ENCODE results near the gene EMX2. TPM values are rescaled to one million over a fixed set of nuclear protein-coding genes. Genes with fewer than 3 reads are reported as not detected.

EMX2 gene
- 1 to 10 TPM; 2.7 to 7.0 (median 4.7) TPM for total RNA-seq

DNA sequence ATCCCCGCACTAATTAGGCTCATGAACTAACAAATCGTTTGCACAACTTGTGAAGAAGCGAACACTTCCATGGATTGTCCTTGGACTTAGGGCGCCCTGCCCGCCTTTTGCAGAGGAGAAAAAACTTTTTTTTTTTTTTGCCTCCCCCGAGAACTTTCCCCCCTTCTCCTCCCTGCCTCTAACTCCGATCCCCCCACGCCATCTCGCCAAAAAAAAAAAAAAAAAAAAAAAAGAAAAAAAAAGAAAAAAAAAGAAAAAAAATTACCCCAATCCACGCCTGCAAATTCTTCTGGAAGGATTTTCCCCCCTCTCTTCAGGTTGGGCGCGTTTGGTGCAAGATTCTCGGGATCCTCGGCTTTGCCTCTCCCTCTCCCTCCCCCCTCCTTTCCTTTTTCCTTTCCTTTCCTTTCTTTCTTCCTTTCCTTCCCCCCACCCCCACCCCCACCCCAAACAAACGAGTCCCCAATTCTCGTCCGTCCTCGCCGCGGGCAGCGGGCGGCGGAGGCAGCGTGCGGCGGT lies at the start of gene EMX2:
Gene EMX2 (plus strand): TSS at position 41 of the 519 bp plus-strand sequence. CDS start 522 bp downstream, outside the sequence.
- TF ChIP-seq, protein P1, sequence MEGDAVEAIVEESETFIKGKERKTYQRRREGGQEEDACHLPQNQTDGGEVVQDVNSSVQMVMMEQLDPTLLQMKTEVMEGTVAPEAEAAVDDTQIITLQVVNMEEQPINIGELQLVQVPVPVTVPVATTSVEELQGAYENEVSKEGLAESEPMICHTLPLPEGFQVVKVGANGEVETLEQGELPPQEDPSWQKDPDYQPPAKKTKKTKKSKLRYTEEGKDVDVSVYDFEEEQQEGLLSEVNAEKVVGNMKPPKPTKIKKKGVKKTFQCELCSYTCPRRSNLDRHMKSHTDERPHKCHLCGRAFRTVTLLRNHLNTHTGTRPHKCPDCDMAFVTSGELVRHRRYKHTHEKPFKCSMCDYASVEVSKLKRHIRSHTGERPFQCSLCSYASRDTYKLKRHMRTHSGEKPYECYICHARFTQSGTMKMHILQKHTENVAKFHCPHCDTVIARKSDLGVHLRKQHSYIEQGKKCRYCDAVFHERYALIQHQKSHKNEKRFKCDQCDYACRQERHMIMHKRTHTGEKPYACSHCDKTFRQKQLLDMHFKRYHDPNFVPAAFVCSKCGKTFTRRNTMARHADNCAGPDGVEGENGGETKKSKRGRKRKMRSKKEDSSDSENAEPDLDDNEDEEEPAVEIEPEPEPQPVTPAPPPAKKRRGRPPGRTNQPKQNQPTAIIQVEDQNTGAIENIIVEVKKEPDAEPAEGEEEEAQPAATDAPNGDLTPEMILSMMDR (IDR thresholded peaks at IDR 0.05; ENCODE audit: low read depth), result no peak

DNA sequence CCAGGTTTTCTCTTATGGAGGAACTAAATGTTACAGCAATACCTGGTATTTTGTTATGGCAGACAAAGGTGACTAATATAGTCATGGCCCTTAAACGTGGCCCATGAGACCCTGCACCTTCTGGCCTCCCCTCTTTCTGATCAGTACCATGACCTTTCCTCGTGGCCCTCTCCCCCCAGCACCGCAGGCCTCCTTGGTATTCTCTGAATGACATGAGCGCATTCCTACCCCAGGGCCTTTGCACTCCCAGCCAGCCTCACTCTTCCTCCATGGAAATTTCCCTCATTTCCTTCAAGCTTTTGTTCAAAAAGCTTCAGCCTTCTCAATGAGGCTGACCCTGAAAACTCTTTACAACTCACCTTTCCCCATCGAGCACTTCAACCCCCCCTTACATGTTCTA lies 46.5 kb upstream of the EMX2 start:
- TF ChIP-seq, protein P1 (IDR thresholded peaks at IDR 0.05; ENCODE audit: low read depth), result no peak

DNA sequence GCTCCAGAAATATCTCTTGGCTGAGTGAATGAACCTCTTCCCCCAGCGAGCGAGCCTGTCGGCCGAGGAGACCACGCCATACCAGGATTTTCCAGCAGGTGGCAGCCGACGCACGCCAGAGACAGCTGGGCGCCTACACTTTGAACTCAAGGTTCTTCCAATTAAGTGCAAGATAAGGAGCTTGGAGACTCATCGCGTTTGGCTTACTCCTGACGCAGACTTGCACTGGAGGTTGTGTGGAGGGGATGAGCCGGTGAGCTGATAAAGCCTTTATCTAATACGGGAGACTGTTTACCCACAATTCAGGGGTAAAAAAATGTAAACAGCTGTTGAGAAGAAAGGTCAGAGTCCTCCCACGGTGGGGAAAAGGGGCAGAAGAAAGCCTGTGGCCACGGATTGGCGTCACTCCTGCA lies 45.9 kb upstream of the EMX2 start:
- TF ChIP-seq, protein P1 (IDR thresholded peaks at IDR 0.05; ENCODE audit: low read depth), result no peak

DNA sequence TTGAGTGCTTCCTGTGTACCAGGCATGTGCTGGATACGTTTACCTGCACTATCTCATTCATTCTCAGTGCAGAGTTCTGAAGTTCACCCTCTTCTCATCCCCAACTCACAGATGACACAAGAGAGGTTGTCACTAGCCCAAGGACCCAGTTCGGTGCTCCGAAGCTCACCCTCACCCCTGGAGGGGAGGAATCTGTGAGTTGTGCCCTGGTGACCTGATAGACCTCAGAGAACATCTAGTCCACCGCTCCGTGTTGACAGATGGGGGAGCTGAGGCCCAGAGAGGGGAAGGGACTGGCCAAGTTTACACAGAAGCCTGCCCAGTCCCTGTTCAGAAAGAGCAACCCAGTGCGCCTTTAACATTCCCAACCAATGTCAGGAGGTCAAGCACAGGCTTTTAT lies 44.8 kb upstream of the EMX2 start:
- TF ChIP-seq, protein P1 (IDR thresholded peaks at IDR 0.05; ENCODE audit: low read depth), result no peak

DNA sequence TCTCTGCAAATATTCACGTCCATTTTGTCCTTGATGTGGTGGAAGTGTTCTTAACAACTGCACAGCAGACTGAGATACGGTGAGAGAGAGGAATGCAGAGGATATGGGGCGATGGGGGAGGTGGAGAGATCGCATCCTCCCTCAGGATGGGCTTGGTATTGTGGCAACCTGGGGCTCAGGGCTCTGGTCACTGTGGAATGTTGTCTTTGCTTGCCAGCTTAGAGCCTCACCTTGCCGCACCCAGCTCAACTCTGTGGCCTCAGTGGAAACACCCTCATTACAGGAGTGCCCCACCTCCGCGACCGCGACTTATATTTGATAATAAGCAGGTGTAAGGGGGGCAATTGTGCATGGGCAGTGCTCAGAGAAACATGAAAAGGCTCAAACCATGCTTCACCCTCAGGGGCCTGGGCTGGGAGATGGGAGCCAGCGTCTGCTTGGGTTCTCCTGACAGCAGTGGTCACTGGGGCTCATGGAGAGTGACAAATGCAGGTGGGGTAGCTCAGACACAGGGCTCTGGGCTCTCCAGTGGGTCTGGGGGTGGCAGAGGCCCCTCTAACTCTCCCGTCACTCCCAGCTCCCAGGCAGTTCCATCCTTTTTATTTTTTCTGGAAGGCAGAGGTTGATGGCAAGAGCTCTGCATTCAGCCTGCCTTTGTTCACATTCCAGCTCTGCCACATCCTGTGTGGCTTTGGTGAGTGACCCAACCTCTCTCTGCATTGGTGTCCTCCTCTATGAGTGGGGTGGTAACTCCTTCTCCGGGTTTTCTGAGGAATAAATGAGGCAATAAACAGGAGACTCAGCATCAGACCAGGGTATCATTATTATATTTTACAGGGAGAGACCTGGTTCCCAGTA lies 43.1 kb upstream of the EMX2 start:
- TF ChIP-seq, protein P1 (IDR thresholded peaks at IDR 0.05; ENCODE audit: low read depth), result no peak

DNA sequence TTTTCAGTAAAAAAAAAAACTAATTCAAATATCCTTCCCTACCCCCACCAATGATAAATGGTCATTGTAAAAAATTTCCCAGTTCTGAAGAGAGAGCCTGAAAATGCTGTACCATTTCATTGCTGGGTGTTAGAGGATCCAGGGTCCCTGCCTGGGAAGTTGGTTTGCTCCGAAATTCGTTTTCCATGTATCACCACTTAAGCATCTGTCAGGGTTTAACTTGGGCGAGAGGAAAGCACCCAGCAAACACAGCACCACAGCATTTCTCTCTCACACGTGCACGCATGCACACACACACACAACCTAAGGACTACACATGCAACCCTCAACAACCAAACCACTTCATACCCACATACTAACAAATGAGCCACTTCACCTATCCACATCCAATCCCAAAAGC lies 42.1 kb upstream of the EMX2 start:
- TF ChIP-seq, protein P1 (IDR thresholded peaks at IDR 0.05; ENCODE audit: low read depth), result no peak

DNA sequence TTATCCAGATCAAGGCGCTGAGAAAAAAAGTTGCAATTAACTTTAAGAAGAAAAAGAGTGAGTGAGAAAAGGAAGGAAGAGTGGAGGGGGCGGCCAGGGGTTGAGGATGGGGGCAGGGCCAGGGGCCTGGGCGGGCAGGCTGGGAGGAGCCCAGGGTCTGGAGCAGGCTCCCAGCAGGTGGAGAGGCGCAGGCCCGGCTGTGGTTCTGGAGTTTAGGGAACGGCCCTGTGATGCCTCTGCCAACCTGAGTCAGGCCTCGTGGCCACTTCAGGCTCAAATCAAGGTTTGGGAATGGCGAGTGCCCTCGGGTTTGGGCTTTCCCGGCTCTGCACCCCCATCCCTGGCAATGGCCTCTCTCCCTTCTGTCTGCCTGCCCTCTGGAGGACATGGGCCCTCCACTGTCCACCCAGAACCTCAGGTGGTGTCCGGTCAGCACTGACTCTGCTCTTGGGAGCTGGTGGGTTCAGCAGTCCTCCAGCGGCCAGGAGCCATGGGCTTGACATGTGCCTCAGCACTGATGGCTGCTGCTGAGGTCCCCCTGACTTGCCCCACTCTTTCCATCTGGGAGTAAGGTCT lies 41.0 kb upstream of the EMX2 start:
- TF ChIP-seq, protein P1 (IDR thresholded peaks at IDR 0.05; ENCODE audit: low read depth), result no peak

Measured in subcutaneous adipose tissue (tissue), 4 donors.